Uterus (tissue), 4 donors: Measurements from ENCODE around the gene SNX9. TPM values are rescaled to one million over a fixed set of nuclear protein-coding genes. Genes with fewer than 3 reads are reported as not detected.
"Not testable (repeated sequence)": the region's sequence is repeated elsewhere in the genome, so short reads cannot be mapped to it uniquely, and the experiment has no call there.

ENCODE experiments used
- DNase-seq, 2 donors: peaks; one replicate each; pipeline ENCODE4 v3.0.0-alpha.2; 2019 to 2020
- H3K27ac ChIP-seq, 2 donors: fragments of 200-600 bp; sonication (generic); 1 replicate in 1 of 2; 2 replicates in 1 of 2; pipeline ENCODE4 v1.5.1; 2016 to 2018
- H3K27me3 ChIP-seq, 2 donors: fragments of 200-600 bp; sonication (generic); one replicate each; pipeline ENCODE4 v1.5.1; 2018 to 2019; ENCODE audit warnings: control low read depth in 1 of 2
- H3K36me3 ChIP-seq, 2 donors: fragments of 200-600 bp; sonication (generic); one replicate each; pipeline ENCODE4 v1.5.1; 2019; ENCODE audit warnings: control low read depth in 1 of 2
- H3K4me1 ChIP-seq, 2 donors: fragments of 200-600 bp; sonication (generic); one replicate each; pipeline ENCODE4 v1.5.1; 2018 to 2019; ENCODE audit warnings: control low read depth in 1 of 2
- H3K4me3 ChIP-seq, 2 donors: fragments of 200-600 bp; sonication (generic); 1 replicate in 1 of 2; 2 replicates in 1 of 2; pipeline ENCODE4 v1.5.1; 2018 to 2019; ENCODE audit warnings: mild to moderate bottlenecking in 1 of 2
- H3K9me3 ChIP-seq, 2 donors: fragments of 200-600 bp; sonication (generic); one replicate each; pipeline ENCODE4 v1.5.1; 2019; ENCODE audit warnings: control low read depth in 1 of 2
- POLR2A ChIP-seq, 2 donors: fragments of 450-650 bp; IDR thresholded peaks; one replicate each; pipeline ENCODE4 v1.6.1; 2016; ENCODE audit warnings: antibody characterized with exemption in 2 of 2, mild to moderate bottlenecking in 1 of 2, moderate library complexity in 1 of 2
- intact Hi-C: fragments of 100-400 bp; cut with DNase I; formaldehyde crosslinking; loops from one replicate; pipeline ENCODE4 v1.15.1; 2023; ENCODE audit warnings: low total_unique reads
- total RNA-seq, 4 donors: library from RNA; depleted of rRNA in 3 of 4; stranded (reverse); fragments of >200 nt in 3 of 4; gene quantifications; one replicate each; pipeline versions ENCODE4 v1.1.0 to v1.2.4, GENCODE V29; 2014 to 2023
- TF ChIP-seq, protein P1 (sequence below), 4 experiments: fragments of 200-600 bp in 2 of 4; fragments of 450-650 bp in 2 of 4; sonication (generic) in 2 of 4; IDR thresholded peaks; one replicate each; pipeline ENCODE4 v1.5.1; 2016 to 2019; ENCODE audit warnings: antibody characterized with exemption in 4 of 4, mild to moderate bottlenecking in 2 of 4, moderate library complexity in 1 of 4
- donor health status: DM: yes; HTN: yes; CAD: no.

The SNX9 gene
- total RNA-seq, 4 donors from 2014 or later = 31.0 to 65.9 (median 50.5) TPM

- TF ChIP-seq POLR2A (IDR thresholded peaks at IDR 0.05) = no peak
- TF ChIP-seq, protein P1, sequence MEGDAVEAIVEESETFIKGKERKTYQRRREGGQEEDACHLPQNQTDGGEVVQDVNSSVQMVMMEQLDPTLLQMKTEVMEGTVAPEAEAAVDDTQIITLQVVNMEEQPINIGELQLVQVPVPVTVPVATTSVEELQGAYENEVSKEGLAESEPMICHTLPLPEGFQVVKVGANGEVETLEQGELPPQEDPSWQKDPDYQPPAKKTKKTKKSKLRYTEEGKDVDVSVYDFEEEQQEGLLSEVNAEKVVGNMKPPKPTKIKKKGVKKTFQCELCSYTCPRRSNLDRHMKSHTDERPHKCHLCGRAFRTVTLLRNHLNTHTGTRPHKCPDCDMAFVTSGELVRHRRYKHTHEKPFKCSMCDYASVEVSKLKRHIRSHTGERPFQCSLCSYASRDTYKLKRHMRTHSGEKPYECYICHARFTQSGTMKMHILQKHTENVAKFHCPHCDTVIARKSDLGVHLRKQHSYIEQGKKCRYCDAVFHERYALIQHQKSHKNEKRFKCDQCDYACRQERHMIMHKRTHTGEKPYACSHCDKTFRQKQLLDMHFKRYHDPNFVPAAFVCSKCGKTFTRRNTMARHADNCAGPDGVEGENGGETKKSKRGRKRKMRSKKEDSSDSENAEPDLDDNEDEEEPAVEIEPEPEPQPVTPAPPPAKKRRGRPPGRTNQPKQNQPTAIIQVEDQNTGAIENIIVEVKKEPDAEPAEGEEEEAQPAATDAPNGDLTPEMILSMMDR (IDR thresholded peaks at IDR 0.05) = no peak
- no peaks in the 10 kb centered on the region for H3K27me3 ChIP-seq
- H3K4me3 ChIP-seq = no peak overlapping the region
- DNase-seq = no peak
- no peak overlapping the region for H3K27ac ChIP-seq
- no peaks in the 10 kb centered on the region for H3K36me3 ChIP-seq
- intact Hi-C loops = no loop called here
- no peaks in the 10 kb centered on the region for H3K4me1 ChIP-seq
- H3K9me3 ChIP-seq = no peaks in the 10 kb centered on the region
These were observed 31.6 kb upstream of the SNX9 start for GRCh38 chr6:157791450-157791849.

DNA sequence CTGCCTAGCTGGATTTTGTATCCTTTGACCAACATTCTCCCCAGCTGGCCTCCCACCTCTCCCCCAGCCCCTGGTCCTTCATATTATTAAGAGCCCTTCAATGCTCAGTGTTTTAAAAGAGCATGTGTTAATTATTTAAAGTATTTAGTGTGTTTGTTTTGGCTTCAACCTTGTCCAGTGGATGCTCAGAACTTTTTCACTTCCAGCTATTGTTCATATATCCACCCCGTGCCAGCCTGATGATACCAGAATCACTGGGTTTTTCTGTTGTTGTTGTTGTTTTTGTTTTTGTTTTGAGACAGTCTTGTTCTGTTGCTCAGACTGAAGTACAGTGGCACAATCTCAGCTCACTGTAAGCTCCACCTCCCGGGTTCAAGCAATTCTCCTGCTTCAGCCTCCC, 30.4 kb upstream of the SNX9 start:
- Histone ChIP-seq H3K4me1 (no peaks in the 10 kb centered on the region), H3K27ac (no peak overlapping the region), H3K27me3 (no peaks in the 10 kb centered on the region), H3K36me3 (no peaks in the 10 kb centered on the region), H3K9me3 (no peaks in the 10 kb centered on the region), H3K4me3 (no peak overlapping the region)
- DNase-seq = no peak
- TF ChIP-seq POLR2A (IDR thresholded peaks at IDR 0.05) = no peak
- TF ChIP-seq, protein P1 (IDR thresholded peaks at IDR 0.05) = no peak
- intact Hi-C loops = no loop called here

DNA sequence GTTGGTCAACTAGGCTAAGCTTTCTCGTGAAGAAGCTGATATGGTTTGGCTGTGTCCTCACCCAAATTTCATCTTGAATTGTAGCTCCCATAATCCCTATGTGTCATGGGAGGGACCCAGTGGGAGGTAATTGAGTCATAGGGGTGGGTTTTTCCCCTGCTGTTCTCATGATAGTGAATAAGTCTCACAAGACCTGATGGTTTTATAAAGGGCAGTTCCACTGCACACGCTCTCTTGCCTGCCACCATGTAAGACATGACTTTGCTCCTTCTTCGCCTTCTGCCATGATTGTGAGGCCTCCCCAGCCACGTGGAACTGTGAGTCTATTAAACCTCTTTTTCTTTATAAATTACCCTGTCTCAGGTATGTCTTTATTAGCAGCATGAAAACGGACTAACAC, 29.0 kb upstream of the SNX9 start:
- intact Hi-C loops, H3K27ac ChIP-seq, H3K27me3 ChIP-seq, H3K9me3 ChIP-seq, H3K4me1 ChIP-seq, H3K4me3 ChIP-seq, H3K36me3 ChIP-seq, DNase-seq: not testable (repeated sequence)

- Histone ChIP-seq H3K27ac (no peak overlapping the region), H3K27me3 (no peaks in the 10 kb centered on the region), H3K9me3 (no peaks in the 10 kb centered on the region), H3K4me1 (no peaks in the 10 kb centered on the region), H3K4me3 (no peak overlapping the region), H3K36me3 (no peaks in the 10 kb centered on the region)
- no peak for DNase-seq
- intact Hi-C loops = no loop called here
- TF ChIP-seq POLR2A (IDR thresholded peaks at IDR 0.05) = no peak
These were observed 27.2 kb upstream of the SNX9 start for GRCh38 chr6:157795841-157796240.

DNA sequence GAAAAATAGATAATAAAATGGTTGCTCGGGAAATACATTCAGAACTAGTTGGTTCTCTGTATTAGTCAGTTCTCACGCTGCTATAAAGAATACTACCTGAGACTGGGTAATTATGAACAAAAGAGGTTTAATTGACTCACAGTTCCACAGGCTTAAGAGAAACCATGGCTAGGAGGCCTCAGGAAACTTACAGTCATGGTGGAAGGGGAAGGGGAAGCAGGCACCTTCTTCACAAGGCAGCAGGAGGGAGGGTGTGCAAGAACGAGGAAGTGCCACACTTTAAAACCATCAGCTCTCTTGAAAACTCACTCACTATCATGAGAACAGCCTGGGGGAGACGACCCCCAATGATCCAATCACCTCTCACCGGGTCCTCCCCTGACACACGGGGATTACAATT, 24.2 kb upstream of the SNX9 start:
- no peak for DNase-seq
- H3K4me3 ChIP-seq = no peak overlapping the region
- H3K9me3 ChIP-seq = no peaks in the 10 kb centered on the region
- H3K36me3 ChIP-seq = no peaks in the 10 kb centered on the region
- TF ChIP-seq, protein P1 (IDR thresholded peaks at IDR 0.05) = no peak
- TF ChIP-seq POLR2A (IDR thresholded peaks at IDR 0.05) = no peak
- H3K4me1 ChIP-seq = no peaks in the 10 kb centered on the region
- no peaks in the 10 kb centered on the region for H3K27me3 ChIP-seq
- intact Hi-C loops = no loop called here
- H3K27ac ChIP-seq = no peak overlapping the region

DNA sequence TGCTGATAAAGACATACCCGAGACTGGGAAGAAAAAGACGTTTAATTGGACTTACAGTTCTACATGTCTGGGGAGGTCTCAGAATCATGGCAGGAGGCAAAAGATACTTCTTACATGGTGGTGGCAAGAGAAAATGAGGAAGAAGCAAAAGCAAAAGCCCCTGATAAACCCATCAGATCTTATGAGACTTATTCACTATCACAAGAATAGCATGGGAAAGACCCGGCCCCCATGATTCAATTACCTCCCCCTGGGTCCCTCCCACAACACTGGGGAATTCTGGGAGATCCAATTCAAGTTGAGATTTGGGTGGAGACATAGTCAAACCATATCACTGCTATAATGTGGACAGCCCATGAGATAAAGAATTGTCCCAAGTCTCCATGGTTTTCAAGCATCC, 23.5 kb upstream of the SNX9 start:
- H3K4me3 ChIP-seq, H3K36me3 ChIP-seq, H3K4me1 ChIP-seq, H3K9me3 ChIP-seq, H3K27me3 ChIP-seq, DNase-seq, H3K27ac ChIP-seq, intact Hi-C loops: not testable (repeated sequence)
